Astrocyte of the cerebellum (primary cell): ENCODE data around the gene PRAME.

Experiments used
- DNase-seq: peaks from one replicate; pipeline ENCODE4 v3.0.0-alpha.2; 2011; ENCODE audit warnings: low read depth
- H3K4me3 ChIP-seq: 2 replicates; pipeline ENCODE4 v1.5.1; 2011; ENCODE audit warnings: mild to moderate bottlenecking, low read depth, low read length, moderate library complexity
- CTCF ChIP-seq: IDR thresholded peaks from 2 replicates; pipeline ENCODE4 v1.5.1; 2012; ENCODE audit warnings: low read length, low read depth, moderate library complexity, mild to moderate bottlenecking; ENCODE audit errors: missing control alignments
- in situ Hi-C: cut with HindIII; loops from 2 replicates; pipeline ENCODE4 v1.10.0; 2017; ENCODE audit warnings: low sequenced_read_pairs

Gene PRAME

GRCh38 chr22:22547692-22548300 is 11.3 kb downstream of the PRAME start:
- TF ChIP-seq CTCF, result no peak
- no peak overlapping the region for H3K4me3 ChIP-seq
- in situ Hi-C loops, result no loop called here
- no peak for DNase-seq

GRCh38 chr22:22547226-22547625 is 11.8 kb downstream of the PRAME start:
- H3K4me3 ChIP-seq, result no peak overlapping the region
- TF ChIP-seq CTCF, result no peak
- no peak for DNase-seq
- in situ Hi-C loops, result no loop called here

GRCh38 chr22:22546490-22546889 is 12.6 kb downstream of the PRAME start:
- H3K4me3 ChIP-seq, result no peak overlapping the region
- TF ChIP-seq CTCF, result no peak
- in situ Hi-C loops, result no loop called here
- DNase-seq, result no peak

GRCh38 chr22:22545084-22545483 is 14.0 kb downstream of the PRAME start:
- TF ChIP-seq CTCF, result no peak

GRCh38 chr22:22538226-22538989 is 20.7 kb downstream of the PRAME start:
- no peak overlapping the region for H3K4me3 ChIP-seq
- DNase-seq, result no peak
- TF ChIP-seq CTCF, result no peak
- in situ Hi-C loops, result no loop called here

More at GRCh38 chr22:22545084-22545483, 14.0 kb downstream of the PRAME start:
- no peak for DNase-seq
- no peak overlapping the region for H3K4me3 ChIP-seq
- in situ Hi-C loops, result no loop called here

- in situ Hi-C loops, result no loop called here
- no peak for DNase-seq
- TF ChIP-seq CTCF, result no peak
- H3K4me3 ChIP-seq, result no peak overlapping the region
These were observed 22.1 kb downstream of the PRAME start for GRCh38 chr22:22536916-22537315.
